22Rv1 (cell line): Measurements from ENCODE around the gene NEIL1.

Experiments used
- ZFX ChIP-seq: fragments of 450-650 bp; IDR thresholded peaks from 2 replicates; pipeline ENCODE4 v1.6.1; 2017; ENCODE audit warnings: antibody characterized with exemption, borderline replicate concordance
- TF ChIP-seq, protein P1 (sequence below): fragments of 450-650 bp; IDR thresholded peaks from 2 replicates; pipeline ENCODE4 v1.5.1; 2017; ENCODE audit warnings: mild to moderate bottlenecking

DNA sequence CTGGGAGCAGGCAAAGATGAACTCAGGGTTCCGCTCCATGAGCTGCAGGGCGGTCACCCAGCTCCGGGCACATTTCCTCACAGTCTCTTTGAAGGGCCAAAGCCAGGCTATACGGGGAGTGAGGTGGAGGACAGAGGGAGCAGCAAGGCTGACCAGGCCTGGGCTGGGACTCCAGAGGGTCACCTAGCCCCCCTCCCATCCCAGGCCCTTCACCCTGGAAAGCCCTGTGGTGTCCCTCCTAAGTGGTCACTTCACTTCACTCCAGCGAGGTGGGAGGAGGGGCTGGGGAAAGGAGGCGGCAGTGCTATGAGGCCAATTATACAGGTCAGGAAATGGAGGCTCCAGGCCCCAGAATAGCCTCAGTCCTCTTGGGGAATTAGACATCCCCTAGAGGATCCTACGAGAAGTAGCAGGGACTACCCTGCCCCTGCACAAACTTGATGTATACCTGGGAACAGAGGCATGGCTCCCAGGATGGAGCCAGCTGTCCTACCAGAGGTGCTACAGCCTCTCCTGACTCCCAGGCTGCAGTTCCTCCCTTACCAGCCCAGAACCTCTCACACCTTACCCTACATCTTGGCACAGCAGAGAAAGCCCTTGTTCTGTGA, 15.9 kb downstream of the NEIL1 start:
- TF ChIP-seq, protein P1, sequence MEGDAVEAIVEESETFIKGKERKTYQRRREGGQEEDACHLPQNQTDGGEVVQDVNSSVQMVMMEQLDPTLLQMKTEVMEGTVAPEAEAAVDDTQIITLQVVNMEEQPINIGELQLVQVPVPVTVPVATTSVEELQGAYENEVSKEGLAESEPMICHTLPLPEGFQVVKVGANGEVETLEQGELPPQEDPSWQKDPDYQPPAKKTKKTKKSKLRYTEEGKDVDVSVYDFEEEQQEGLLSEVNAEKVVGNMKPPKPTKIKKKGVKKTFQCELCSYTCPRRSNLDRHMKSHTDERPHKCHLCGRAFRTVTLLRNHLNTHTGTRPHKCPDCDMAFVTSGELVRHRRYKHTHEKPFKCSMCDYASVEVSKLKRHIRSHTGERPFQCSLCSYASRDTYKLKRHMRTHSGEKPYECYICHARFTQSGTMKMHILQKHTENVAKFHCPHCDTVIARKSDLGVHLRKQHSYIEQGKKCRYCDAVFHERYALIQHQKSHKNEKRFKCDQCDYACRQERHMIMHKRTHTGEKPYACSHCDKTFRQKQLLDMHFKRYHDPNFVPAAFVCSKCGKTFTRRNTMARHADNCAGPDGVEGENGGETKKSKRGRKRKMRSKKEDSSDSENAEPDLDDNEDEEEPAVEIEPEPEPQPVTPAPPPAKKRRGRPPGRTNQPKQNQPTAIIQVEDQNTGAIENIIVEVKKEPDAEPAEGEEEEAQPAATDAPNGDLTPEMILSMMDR: no peak
- no peak for TF ChIP-seq ZFX
